Small intestine (tissue), 7 donors: ENCODE results near the gene RDH8. TPM values are rescaled to one million over a fixed set of nuclear protein-coding genes. Genes with fewer than 3 reads are reported as not detected.

Experiments used
- DNase-seq, 2 donors: peaks; one replicate each; pipeline versions ENCODE4 v3.0.0 to v3.0.0-alpha.2; 2013
- FAIRE-seq: peaks from 2 replicates; lab custom pipeline; 2012; peaks lifted over from hg19 to GRCh38; lab: Jason Lieb, UNC
- H3K27ac ChIP-seq, 3 donors: one replicate each; pipeline ENCODE4 v1.5.1; 2013; ENCODE audit warnings: low read length in 2 of 3, mild to moderate bottlenecking in 2 of 3, control low read depth in 1 of 3, inconsistent platforms in 1 of 3, low read depth in 1 of 3, moderate library complexity in 1 of 3
- H3K27me3 ChIP-seq, 3 donors: one replicate each; pipeline ENCODE4 v1.6.1; 2013; ENCODE audit warnings: low read length in 3 of 3, inconsistent platforms in 1 of 3; ENCODE audit not compliant: control insufficient read depth in 3 of 3, insufficient read depth in 3 of 3
- H3K36me3 ChIP-seq, 3 donors: one replicate each; pipeline ENCODE4 v1.6.1; 2013; ENCODE audit warnings: low read length in 3 of 3, inconsistent platforms in 1 of 3, low read depth in 1 of 3, mild to moderate bottlenecking in 1 of 3, moderate library complexity in 1 of 3; ENCODE audit not compliant: control insufficient read depth in 3 of 3, insufficient read depth in 2 of 3
- H3K4me1 ChIP-seq, 3 donors: one replicate each; pipeline ENCODE4 v1.6.1; 2013; ENCODE audit warnings: low read length in 2 of 3, inconsistent platforms in 1 of 3, low read depth in 1 of 3, mild to moderate bottlenecking in 1 of 3, moderate library complexity in 1 of 3; ENCODE audit not compliant: control insufficient read depth in 3 of 3, insufficient read depth in 2 of 3
- H3K4me3 ChIP-seq, 3 donors: one replicate each; pipeline ENCODE4 v1.5.1; 2013; ENCODE audit warnings: low read length in 3 of 3, control low read depth in 1 of 3, inconsistent platforms in 1 of 3, low read depth in 1 of 3, mild to moderate bottlenecking in 1 of 3, moderate library complexity in 1 of 3
- H3K9me3 ChIP-seq, 2 donors: one replicate each; pipeline ENCODE4 v1.6.1; 2013; ENCODE audit warnings: low read depth in 1 of 2, low read length in 1 of 2; ENCODE audit not compliant: control insufficient read depth in 2 of 2, insufficient read depth in 1 of 2
- WGBS, 3 donors: extraction: QIAGEN DNeasy Blood & Tissue Kit; methylation state at CpG; one replicate each; pipeline ENCODE4 v1.1.7; 2013; 5-methylcytosine and 5-hydroxymethylcytosine counted together
- polyA plus RNA-seq, 4 donors: library from polyadenylated mRNA; stranded (reverse) in 3 of 4; unstranded in 1 of 4; fragments of 200-250 nt in 3 of 4; fragments of 120-200 nt in 1 of 4; gene quantifications; one replicate each; pipeline versions ENCODE4 v1.2.1 to v1.2.3, GENCODE V29; 2013
- donor health status: healthy with polysubstance abuse.
- donor health status: control.
- donor health status: control.
- donor health status: Bipolar disorder and iron deficiency.
- donor health status: healthy.

The RDH8 gene
- polyA plus RNA-seq, 4 donors: not detected

GRCh38 chr19:10036601-10037071 lies 23.4 kb downstream of the RDH8 start:
- peaks cover 0 to 5% (median 0%) of the 10 kb centered on the region in 3 donors for H3K4me1 ChIP-seq
- peaks cover 0 to 9% (median 7%) of the 10 kb centered on the region in 3 donors for H3K27me3 ChIP-seq
- FAIRE-seq: no peak
- peak; percentile 62 to 81 for DNase-seq
- H3K36me3 ChIP-seq: no peaks in the 10 kb centered on the region
- no peak overlapping the region for H3K27ac ChIP-seq
- H3K4me3 ChIP-seq: no peak overlapping the region
- 33 to 55% (median 34%) methylated on average over 5 of the region's 5 CpGs for WGBS, 3 donors
- H3K9me3 ChIP-seq: peaks cover 0 to 19% of the 10 kb centered on the region in 2 donors

GRCh38 chr19:10037367-10037766 lies 24.1 kb downstream of the RDH8 start:
- FAIRE-seq (no peak), DNase-seq (peak in 1 of 2 donors; percentile 34)
- WGBS, 3 donors: 54 to 57% (median 55%) methylated on average over 4 of the region's 4 CpGs
- no peak overlapping the region for H3K4me3 ChIP-seq
- peaks cover 0 to 27% of the 10 kb centered on the region in 2 donors for H3K9me3 ChIP-seq
- no peak overlapping the region for H3K27ac ChIP-seq
- H3K36me3 ChIP-seq: no peaks in the 10 kb centered on the region
- H3K4me1 ChIP-seq: peaks cover 0 to 5% (median 0%) of the 10 kb centered on the region in 3 donors
- peaks cover 0 to 7% (median 6%) of the 10 kb centered on the region in 3 donors for H3K27me3 ChIP-seq

- H3K27me3 ChIP-seq: peaks cover 0 to 7% (median 5%) of the 10 kb centered on the region in 3 donors
- H3K36me3 ChIP-seq: no peaks in the 10 kb centered on the region
- H3K27ac ChIP-seq: no peak overlapping the region
- FAIRE-seq: no peak
- H3K4me1 ChIP-seq: peaks cover 0 to 5% (median 0%) of the 10 kb centered on the region in 3 donors
- peaks cover 0 to 31% of the 10 kb centered on the region in 2 donors for H3K9me3 ChIP-seq
- 53 to 58% (median 56%) methylated on average over 5 of the region's 5 CpGs for WGBS, 3 donors
- H3K4me3 ChIP-seq: no peak overlapping the region
- peak in 1 of 2 donors; percentile 45 for DNase-seq
Observed at GRCh38 chr19:10037809-10038208, 24.5 kb downstream of the RDH8 start.

GRCh38 chr19:10043286-10043927 lies 30.1 kb downstream of the RDH8 start:
- FAIRE-seq (no peak), DNase-seq (peak in 1 of 2 donors; percentile 50)
- peaks cover 0 to 64% of the 10 kb centered on the region in 2 donors for H3K9me3 ChIP-seq
- WGBS, 3 donors: 72 to 74% (median 73%) methylated on average over 4 of the region's 4 CpGs
- H3K27me3 ChIP-seq: peaks cover 0 to 7% (median 0%) of the 10 kb centered on the region in 3 donors
- H3K4me3 ChIP-seq: no peak overlapping the region
- no peaks in the 10 kb centered on the region for H3K36me3 ChIP-seq
- no peaks in the 10 kb centered on the region for H3K4me1 ChIP-seq
- H3K27ac ChIP-seq: no peak overlapping the region

GRCh38 chr19:10044390-10044789 lies 31.1 kb downstream of the RDH8 start:
- Histone ChIP-seq H3K4me1 (no peaks in the 10 kb centered on the region), H3K4me3 (no peak overlapping the region), H3K27me3 (peaks cover 0 to 5% (median 0%) of the 10 kb centered on the region in 3 donors), H3K27ac (no peak overlapping the region), H3K36me3 (no peaks in the 10 kb centered on the region), H3K9me3 (peaks cover 0 to 63% of the 10 kb centered on the region in 2 donors)
- FAIRE-seq (no peak), DNase-seq (no peak)
- WGBS, 3 donors: 59 to 88% (median 86%) methylated on average over 1 of the region's 1 CpG

GRCh38 chr19:10045371-10045770 lies 32.1 kb downstream of the RDH8 start:
- Histone ChIP-seq H3K4me3 (no peak overlapping the region), H3K27ac (no peak overlapping the region), H3K27me3 (peaks cover 0 to 5% (median 0%) of the 10 kb centered on the region in 3 donors), H3K4me1 (no peaks in the 10 kb centered on the region), H3K36me3 (no peaks in the 10 kb centered on the region), H3K9me3 (peaks cover 0 to 61% of the 10 kb centered on the region in 2 donors)
- 26 to 50% (median 49%) methylated on average over 1 of the region's 1 CpG for WGBS, 3 donors
- DNase-seq (no peak), FAIRE-seq (no peak)

- Histone ChIP-seq H3K9me3 (peaks cover 0 to 20% of the 10 kb centered on the region in 2 donors), H3K4me3 (no peak overlapping the region), H3K36me3 (no peaks in the 10 kb centered on the region), H3K27ac (no peak overlapping the region), H3K4me1 (no peaks in the 10 kb centered on the region), H3K27me3 (peaks cover 0 to 5% (median 0%) of the 10 kb centered on the region in 3 donors)
- 59 to 77% (median 63%) methylated on average over 2 of the region's 2 CpGs for WGBS, 3 donors
- no peak for FAIRE-seq
- no peak for DNase-seq
Observed at GRCh38 chr19:10049626-10050025, 36.3 kb downstream of the RDH8 start.

GRCh38 chr19:10052602-10053360 lies 39.5 kb downstream of the RDH8 start:
- WGBS, 3 donors: 64 to 74% (median 67%) methylated on average over 21 of the region's 21 CpGs
- DNase-seq: no peak
- Histone ChIP-seq H3K27me3 (no peaks in the 10 kb centered on the region), H3K27ac (no peak overlapping the region), H3K4me3 (no peak overlapping the region), H3K4me1 (no peaks in the 10 kb centered on the region), H3K36me3 (no peaks in the 10 kb centered on the region), H3K9me3 (no peaks in the 10 kb centered on the region)
- FAIRE-seq: no peak
